ENCODE data around the gene TOX2.

GRCh38 chr20:44065401-44066340 is 151.0 kb downstream of the TOX2 start:
- TF ChIP-seq CTCF (conservative IDR thresholded peaks at IDR 0.05; ENCODE audit: low read depth, low read length) (no peak), POLR2A (IDR thresholded peaks at IDR 0.05; ENCODE audit: low read depth, low read length) (no peak), RFX5 (IDR thresholded peaks at IDR 0.05; ENCODE audit: low read depth, low read length) (no peak), MXI1 (IDR thresholded peaks at IDR 0.05; ENCODE audit: borderline replicate concordance, low read depth, low read length) (no peak), RAD21 (IDR thresholded peaks at IDR 0.05; ENCODE audit: low read length) (no peak)

Data from IMR-90 (cell line).